ENCODE data around the gene EIF6. TPM values are rescaled to one million over a fixed set of nuclear protein-coding genes. Genes with fewer than 3 reads are reported as not detected.

EIF6 gene
- polyA plus RNA-seq, 3 donors: 94.3 to 222 (median 190) TPM

DNA sequence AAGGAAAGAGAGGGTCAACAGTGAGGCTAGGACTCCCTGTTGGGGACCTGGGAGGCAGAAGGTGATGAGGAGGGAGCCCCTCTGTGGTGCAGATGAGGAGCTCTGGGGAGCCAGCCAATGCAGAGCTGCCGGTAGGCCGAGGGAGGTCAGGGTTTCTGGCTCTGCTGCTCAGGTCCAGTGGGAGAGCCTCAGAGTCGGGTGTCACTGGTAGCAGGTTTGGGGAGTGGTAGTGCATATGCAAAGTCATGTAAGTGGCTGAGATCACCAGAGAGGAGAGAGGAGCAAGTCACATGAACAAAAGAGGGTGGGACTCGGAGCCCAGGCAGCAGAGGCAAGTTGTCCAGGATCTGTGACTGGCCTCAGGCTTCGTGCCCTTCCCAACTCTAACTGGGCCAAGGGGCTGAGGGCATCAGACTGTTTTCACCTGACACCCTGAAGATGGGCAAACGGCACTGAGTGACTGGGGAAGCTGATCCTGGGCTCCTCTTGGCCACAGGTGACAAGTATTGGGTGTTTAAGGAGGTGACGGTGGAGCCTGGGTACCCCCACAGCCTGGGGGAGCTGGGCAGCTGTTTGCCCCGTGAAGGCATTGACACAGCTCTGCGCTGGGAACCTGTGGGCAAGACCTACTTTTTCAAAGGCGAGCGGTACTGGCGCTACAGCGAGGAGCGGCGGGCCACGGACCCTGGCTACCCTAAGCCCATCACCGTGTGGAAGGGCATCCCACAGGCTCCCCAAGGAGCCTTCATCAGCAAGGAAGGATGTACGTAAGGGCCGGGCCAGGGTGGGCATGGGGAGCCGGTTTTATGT lies 13.3 kb downstream of the EIF6 start:
- peaks cover 8% of the 10 kb centered on the region for H3K79me2 ChIP-seq (ENCODE audit: insufficient read depth, low read length)
- WGBS (ENCODE audit: insufficient coverage): 99% methylated on average over 14 of the region's 20 CpGs
- peaks cover under 1 to 4% of the 10 kb centered on the region in 2 donors for H3K4me1 ChIP-seq (ENCODE audit: control insufficient read depth in 1 of 2, insufficient read depth in 2 of 2, low read length in 2 of 2)
- TF ChIP-seq, protein P1, sequence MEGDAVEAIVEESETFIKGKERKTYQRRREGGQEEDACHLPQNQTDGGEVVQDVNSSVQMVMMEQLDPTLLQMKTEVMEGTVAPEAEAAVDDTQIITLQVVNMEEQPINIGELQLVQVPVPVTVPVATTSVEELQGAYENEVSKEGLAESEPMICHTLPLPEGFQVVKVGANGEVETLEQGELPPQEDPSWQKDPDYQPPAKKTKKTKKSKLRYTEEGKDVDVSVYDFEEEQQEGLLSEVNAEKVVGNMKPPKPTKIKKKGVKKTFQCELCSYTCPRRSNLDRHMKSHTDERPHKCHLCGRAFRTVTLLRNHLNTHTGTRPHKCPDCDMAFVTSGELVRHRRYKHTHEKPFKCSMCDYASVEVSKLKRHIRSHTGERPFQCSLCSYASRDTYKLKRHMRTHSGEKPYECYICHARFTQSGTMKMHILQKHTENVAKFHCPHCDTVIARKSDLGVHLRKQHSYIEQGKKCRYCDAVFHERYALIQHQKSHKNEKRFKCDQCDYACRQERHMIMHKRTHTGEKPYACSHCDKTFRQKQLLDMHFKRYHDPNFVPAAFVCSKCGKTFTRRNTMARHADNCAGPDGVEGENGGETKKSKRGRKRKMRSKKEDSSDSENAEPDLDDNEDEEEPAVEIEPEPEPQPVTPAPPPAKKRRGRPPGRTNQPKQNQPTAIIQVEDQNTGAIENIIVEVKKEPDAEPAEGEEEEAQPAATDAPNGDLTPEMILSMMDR (IDR thresholded peaks at IDR 0.05): no peak
- no peak overlapping the region for H3K27ac ChIP-seq (ENCODE audit: low read depth in 1 of 2, low read length in 2 of 2)
- peaks cover 50 to 78% of the 10 kb centered on the region in 2 donors for H3K36me3 ChIP-seq (replicated peaks in 1 of 2; ENCODE audit: control insufficient read depth in 1 of 2, insufficient read depth in 2 of 2, low read length in 2 of 2)
- H3K9me3 ChIP-seq (replicated peaks in 1 of 2; ENCODE audit: control insufficient read depth in 1 of 2, insufficient read depth in 1 of 2, low read length in 2 of 2): no peaks in the 10 kb centered on the region
- no peak overlapping the region for H2AFZ ChIP-seq (ENCODE audit: insufficient read depth, low read depth, low read length, poor library complexity, severe bottlenecking)
- peaks cover 57 to 78% of the 10 kb centered on the region in 2 donors for H3K36me3 Mint-ChIP-seq
- DNase-seq: no peak
- H3K9me3 Mint-ChIP-seq: no peaks in the 10 kb centered on the region
- H3K4me3 Mint-ChIP-seq: no peak overlapping the region
- H3K27me3 ChIP-seq (ENCODE audit: control insufficient read depth in 2 of 2, insufficient read depth in 2 of 2, low read length in 2 of 2): no peaks in the 10 kb centered on the region
- no peaks in the 10 kb centered on the region for H3K4me1 Mint-ChIP-seq
- H3K4me2 ChIP-seq (replicated peaks; ENCODE audit: extremely low read depth, low read length, poor library complexity, severe bottlenecking): no peak overlapping the region
- intact Hi-C loops (cut with micrococcal nuclease): loop anchor here in 1 of 2 donors (10.0 kb wide), 1 partner anchor 126 kb away; the partner anchor contains the start of gene EDEM2
- H3K27me3 Mint-ChIP-seq (ENCODE audit: low read depth in 3 of 3): peaks cover 0 to 1% (median 0%) of the 10 kb centered on the region in 3 donors
- H4K20me1 ChIP-seq (ENCODE audit: insufficient read depth, low read length): peaks cover 31% of the 10 kb centered on the region
- H3K9ac ChIP-seq (ENCODE audit: insufficient read depth, low read length, poor library complexity, severe bottlenecking): no peak overlapping the region
- H3K4me3 ChIP-seq (replicated peaks in 1 of 3; ENCODE audit: low read depth in 2 of 3, low read length in 3 of 3): no peak overlapping the region
- H3K27ac Mint-ChIP-seq: peak overlapping the region in 1 of 7 donors; percentile 3

DNA sequence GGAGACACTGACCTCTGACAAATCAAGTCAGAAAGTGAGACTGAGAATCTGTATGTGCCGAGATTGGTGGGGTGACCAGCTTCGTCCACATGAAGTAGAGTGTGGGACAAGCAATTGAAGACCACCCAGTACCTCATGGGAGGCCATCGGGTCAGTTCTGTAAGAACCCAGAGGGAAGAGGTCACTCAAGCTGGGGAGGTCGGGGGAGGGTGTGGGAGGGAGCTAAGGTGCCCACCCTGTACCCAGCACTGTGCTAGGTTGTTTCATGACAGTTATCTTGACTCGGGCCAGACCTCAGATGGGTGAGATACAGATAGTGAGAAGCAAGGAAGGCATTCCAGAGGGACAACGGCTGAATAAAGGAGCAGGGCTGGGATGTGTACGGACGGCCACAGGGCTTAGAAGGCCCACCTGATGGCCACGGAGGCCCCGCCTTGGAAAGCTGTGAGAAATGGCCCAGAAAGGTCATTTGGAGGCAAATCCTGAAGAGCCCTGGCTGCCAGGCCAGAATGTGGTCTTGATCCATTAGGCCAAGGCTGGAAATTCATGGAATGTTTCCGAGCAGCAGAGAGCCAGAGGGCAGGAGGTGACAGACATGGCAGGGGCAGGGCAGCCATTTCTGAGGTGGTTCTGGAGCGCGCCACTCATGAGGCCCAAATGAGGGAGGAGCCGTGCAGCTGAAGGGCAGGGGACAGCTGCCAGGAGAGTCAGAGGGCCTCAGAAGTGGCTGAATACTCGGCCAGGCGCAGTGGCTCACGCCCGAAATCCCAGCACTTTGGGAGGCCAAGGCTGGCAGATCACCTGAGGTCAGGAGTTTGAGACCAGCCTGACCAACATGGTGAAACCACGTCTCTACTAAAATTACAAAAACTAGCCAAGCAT lies 14.3 kb downstream of the EIF6 start:
- peaks cover 44 to 71% of the 10 kb centered on the region in 2 donors for H3K36me3 ChIP-seq (replicated peaks in 1 of 2; ENCODE audit: control insufficient read depth in 1 of 2, insufficient read depth in 2 of 2, low read length in 2 of 2)
- H3K27ac ChIP-seq (ENCODE audit: low read depth in 1 of 2, low read length in 2 of 2): no peak overlapping the region
- H3K9me3 Mint-ChIP-seq: no peaks in the 10 kb centered on the region
- H3K36me3 Mint-ChIP-seq: peaks cover 54 to 75% of the 10 kb centered on the region in 2 donors
- H3K4me3 ChIP-seq (replicated peaks in 1 of 3; ENCODE audit: low read depth in 2 of 3, low read length in 3 of 3): no peak overlapping the region
- no peaks in the 10 kb centered on the region for H3K79me2 ChIP-seq (ENCODE audit: insufficient read depth, low read length)
- no peaks in the 10 kb centered on the region for H3K4me1 ChIP-seq (ENCODE audit: control insufficient read depth in 1 of 2, insufficient read depth in 2 of 2, low read length in 2 of 2)
- intact Hi-C loops (cut with micrococcal nuclease): loop anchor here in 1 of 2 donors (10.0 kb wide), 1 partner anchor 125 kb away; the partner anchor contains the start of gene EDEM2
- peaks cover 0 to 1% (median 0%) of the 10 kb centered on the region in 3 donors for H3K27me3 Mint-ChIP-seq (ENCODE audit: low read depth in 3 of 3)
- DNase-seq: no peak
- no peaks in the 10 kb centered on the region for H3K9me3 ChIP-seq (replicated peaks in 1 of 2; ENCODE audit: control insufficient read depth in 1 of 2, insufficient read depth in 1 of 2, low read length in 2 of 2)
- no peak overlapping the region for H3K4me3 Mint-ChIP-seq
- peak overlapping the region in 3 of 7 donors; percentile 37 to 49 (median 38) for H3K27ac Mint-ChIP-seq
- no peak overlapping the region for H2AFZ ChIP-seq (ENCODE audit: insufficient read depth, low read depth, low read length, poor library complexity, severe bottlenecking)
- H3K4me2 ChIP-seq (replicated peaks; ENCODE audit: extremely low read depth, low read length, poor library complexity, severe bottlenecking): no peak overlapping the region
- no peak overlapping the region for H3K9ac ChIP-seq (ENCODE audit: insufficient read depth, low read length, poor library complexity, severe bottlenecking)
- TF ChIP-seq, protein P1 (IDR thresholded peaks at IDR 0.05): no peak
- peaks cover 21% of the 10 kb centered on the region for H4K20me1 ChIP-seq (ENCODE audit: insufficient read depth, low read length)
- no peaks in the 10 kb centered on the region for H3K4me1 Mint-ChIP-seq
- H3K27me3 ChIP-seq (ENCODE audit: control insufficient read depth in 2 of 2, insufficient read depth in 2 of 2, low read length in 2 of 2): no peaks in the 10 kb centered on the region
- 96% methylated on average over 16 of the region's 19 CpGs for WGBS (ENCODE audit: insufficient coverage)
